OCI-LY3 (cell line): Measurements from ENCODE around the gene CBLN2.
A peak's percentile ranks its signal among the peaks of the same experiment; 100 is the strongest.

ENCODE experiments used
- EZH2phosphoT487 ChIP-seq: fragments of 200-600 bp; shearing (Covaris generic); IDR thresholded peaks from 2 replicates; pipeline ENCODE4 v1.6.1; 2018; ENCODE audit warnings: antibody characterized with exemption, mixed run types, low read depth
- TF ChIP-seq, protein P1 (sequence below): fragments of 200-600, 300-600 bp; sonication (generic); IDR thresholded peaks from 2 replicates; pipeline ENCODE4 v1.5.1; 2014; ENCODE audit warnings: antibody characterized with exemption, low read length, low read depth

DNA sequence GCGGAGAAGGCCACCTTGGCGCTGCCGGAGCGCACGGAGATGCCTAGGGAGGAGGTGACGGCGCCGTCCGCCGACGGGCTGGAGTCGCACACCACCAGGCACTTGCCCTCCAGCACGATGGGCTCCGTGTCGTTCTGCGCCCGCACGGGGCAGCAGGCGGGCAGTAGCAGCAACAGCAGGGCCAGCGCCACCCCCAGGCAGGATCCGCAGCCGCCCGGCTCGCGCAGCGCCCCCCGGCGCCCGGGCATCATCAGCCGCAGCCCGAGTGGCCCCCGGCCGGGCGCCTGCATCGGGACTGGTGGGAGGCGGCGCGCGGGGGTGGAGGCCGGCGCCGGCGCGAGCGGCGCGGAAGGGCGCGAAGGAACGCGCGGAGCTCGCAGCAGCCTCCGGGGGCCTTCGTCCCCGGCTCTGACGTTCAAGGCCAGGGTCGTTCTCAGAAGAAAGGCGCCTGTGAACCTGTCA, 2.2 kb downstream of the CBLN2 start:
- TF ChIP-seq, protein P1, sequence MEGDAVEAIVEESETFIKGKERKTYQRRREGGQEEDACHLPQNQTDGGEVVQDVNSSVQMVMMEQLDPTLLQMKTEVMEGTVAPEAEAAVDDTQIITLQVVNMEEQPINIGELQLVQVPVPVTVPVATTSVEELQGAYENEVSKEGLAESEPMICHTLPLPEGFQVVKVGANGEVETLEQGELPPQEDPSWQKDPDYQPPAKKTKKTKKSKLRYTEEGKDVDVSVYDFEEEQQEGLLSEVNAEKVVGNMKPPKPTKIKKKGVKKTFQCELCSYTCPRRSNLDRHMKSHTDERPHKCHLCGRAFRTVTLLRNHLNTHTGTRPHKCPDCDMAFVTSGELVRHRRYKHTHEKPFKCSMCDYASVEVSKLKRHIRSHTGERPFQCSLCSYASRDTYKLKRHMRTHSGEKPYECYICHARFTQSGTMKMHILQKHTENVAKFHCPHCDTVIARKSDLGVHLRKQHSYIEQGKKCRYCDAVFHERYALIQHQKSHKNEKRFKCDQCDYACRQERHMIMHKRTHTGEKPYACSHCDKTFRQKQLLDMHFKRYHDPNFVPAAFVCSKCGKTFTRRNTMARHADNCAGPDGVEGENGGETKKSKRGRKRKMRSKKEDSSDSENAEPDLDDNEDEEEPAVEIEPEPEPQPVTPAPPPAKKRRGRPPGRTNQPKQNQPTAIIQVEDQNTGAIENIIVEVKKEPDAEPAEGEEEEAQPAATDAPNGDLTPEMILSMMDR: 0 out of 2 replicates have a peak, but pooled peaks have one; percentile 6
- no peak for TF ChIP-seq EZH2phosphoT487
